Activated naive CD4-positive, alpha-beta T cell treated with anti-CD3 and anti-CD28 coated beads, Interleukin-2, amount 10 ng/mL, durations not matched to agents 7 days and 5 days (primary cell): ENCODE measurements around the gene USP11.

Experiments used
- CTCF ChIA-PET: fragments of 350-600 bp; sonication (Branson Sonifier 250); formaldehyde crosslinking; loops from one replicate; lab custom pipeline; 2021; ENCODE audit warnings: antibody characterized with exemption; lab: Charles Lee
- DNase-seq: peaks from one replicate; pipeline ENCODE4 v3.0.0-alpha.2; 2020
- H3K27ac Mint-ChIP-seq: one replicate; pipeline ENCODE4 v1.8.0; 2021; ENCODE audit warnings: mild to moderate bottlenecking, moderate library complexity, mixed read lengths
- H3K27me3 Mint-ChIP-seq: one replicate; pipeline ENCODE4 v1.8.0; 2021; ENCODE audit warnings: mild to moderate bottlenecking, mixed read lengths
- H3K36me3 Mint-ChIP-seq: one replicate; pipeline ENCODE4 v1.8.0; 2021; ENCODE audit warnings: mixed read lengths
- H3K4me1 Mint-ChIP-seq: one replicate; pipeline ENCODE4 v1.8.0; 2021; ENCODE audit warnings: mixed read lengths
- H3K4me3 Mint-ChIP-seq: one replicate; pipeline ENCODE4 v1.8.0; 2021; ENCODE audit warnings: mild to moderate bottlenecking, moderate library complexity, mixed read lengths
- H3K9me3 Mint-ChIP-seq: one replicate; pipeline ENCODE4 v1.8.0; 2021; ENCODE audit warnings: mixed read lengths

Gene USP11

DNA sequence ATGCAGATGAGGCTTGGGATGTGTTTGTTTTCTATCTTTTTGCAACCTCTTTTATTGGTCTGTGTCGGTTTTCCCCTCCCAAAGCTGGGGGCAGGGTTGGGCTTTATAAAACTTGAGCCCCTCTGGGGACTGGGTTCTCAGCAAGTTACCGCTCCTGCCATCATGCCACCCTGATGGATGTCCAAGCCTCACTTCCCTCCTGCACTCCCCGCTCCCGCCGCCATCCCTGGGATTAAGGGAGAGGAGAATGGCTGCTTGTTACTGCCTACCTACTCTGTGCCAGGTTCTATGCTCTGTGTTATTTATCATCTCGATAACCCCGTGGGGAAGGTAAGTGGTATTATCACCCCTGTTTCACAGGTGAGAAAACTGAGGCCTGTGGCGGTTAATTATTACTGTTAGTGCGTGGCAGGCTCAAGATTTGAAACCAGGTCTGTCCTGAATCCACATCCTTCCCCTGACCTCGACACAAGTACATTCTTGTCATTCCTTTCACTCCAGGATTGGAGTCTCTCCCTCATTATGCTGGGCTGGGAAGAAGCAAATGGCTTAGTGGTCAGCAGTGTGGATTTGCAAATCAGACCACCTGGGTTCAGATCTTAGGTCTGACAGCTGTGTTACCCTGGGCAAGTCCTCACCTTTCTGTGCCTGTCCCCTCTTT is 34.7 kb upstream of the USP11 start:
- Mint-ChIP-seq H3K4me3 (no peak overlapping the region), H3K9me3 (no peaks in the 10 kb centered on the region), H3K27ac (no peak overlapping the region), H3K4me1 (peaks cover 41% of the 10 kb centered on the region), H3K36me3 (peaks cover 51% of the 10 kb centered on the region), H3K27me3 (no peaks in the 10 kb centered on the region)
- DNase-seq = no peak
- CTCF ChIA-PET = no interaction called here

DNA sequence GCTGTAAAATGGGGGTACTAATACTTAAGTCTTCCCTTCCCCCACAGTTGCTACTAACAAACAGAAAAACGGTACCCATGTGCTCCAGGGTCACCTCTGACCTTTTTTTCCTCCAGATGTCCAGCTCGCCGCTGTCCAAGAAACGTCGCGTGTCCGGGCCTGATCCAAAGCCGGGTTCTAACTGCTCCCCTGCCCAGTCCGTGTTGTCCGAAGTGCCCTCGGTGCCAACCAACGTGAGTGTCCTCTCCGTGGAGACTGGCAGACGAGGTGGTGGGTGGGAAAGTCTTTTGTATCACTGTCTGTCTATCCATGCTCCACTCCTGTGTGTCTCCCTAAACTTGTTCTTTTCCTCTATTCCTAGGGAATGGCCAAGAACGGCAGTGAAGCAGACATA is 34.1 kb upstream of the USP11 start:
- peaks cover 53% of the 10 kb centered on the region for H3K36me3 Mint-ChIP-seq
- H3K4me3 Mint-ChIP-seq = no peak overlapping the region
- DNase-seq = no peak
- H3K9me3 Mint-ChIP-seq = no peaks in the 10 kb centered on the region
- no peak overlapping the region for H3K27ac Mint-ChIP-seq
- H3K27me3 Mint-ChIP-seq = no peaks in the 10 kb centered on the region
- H3K4me1 Mint-ChIP-seq = peaks cover 37% of the 10 kb centered on the region
- CTCF ChIA-PET = no interaction called here

DNA sequence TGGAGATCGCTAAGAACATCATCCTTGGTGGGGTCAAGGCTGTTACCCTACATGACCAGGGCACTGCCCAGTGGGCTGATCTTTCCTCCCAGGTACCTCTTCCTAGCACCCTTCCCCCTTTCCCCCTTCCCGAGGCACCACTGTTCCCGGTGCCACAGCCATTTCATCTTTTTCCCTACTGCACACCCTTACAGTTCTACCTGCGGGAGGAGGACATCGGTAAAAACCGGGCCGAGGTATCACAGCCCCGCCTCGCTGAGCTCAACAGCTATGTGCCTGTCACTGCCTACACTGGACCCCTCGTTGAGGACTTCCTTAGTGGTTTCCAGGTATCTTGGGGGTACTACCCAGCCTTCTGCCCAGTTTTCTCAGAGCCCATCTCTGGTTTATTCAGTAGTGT is 33.5 kb upstream of the USP11 start:
- no peak overlapping the region for H3K4me3 Mint-ChIP-seq
- no peaks in the 10 kb centered on the region for H3K9me3 Mint-ChIP-seq
- DNase-seq = no peak
- no peaks in the 10 kb centered on the region for H3K27me3 Mint-ChIP-seq
- H3K27ac Mint-ChIP-seq = no peak overlapping the region
- CTCF ChIA-PET = no interaction called here
- H3K36me3 Mint-ChIP-seq = peaks cover 53% of the 10 kb centered on the region
- peaks cover 37% of the 10 kb centered on the region for H3K4me1 Mint-ChIP-seq

DNA sequence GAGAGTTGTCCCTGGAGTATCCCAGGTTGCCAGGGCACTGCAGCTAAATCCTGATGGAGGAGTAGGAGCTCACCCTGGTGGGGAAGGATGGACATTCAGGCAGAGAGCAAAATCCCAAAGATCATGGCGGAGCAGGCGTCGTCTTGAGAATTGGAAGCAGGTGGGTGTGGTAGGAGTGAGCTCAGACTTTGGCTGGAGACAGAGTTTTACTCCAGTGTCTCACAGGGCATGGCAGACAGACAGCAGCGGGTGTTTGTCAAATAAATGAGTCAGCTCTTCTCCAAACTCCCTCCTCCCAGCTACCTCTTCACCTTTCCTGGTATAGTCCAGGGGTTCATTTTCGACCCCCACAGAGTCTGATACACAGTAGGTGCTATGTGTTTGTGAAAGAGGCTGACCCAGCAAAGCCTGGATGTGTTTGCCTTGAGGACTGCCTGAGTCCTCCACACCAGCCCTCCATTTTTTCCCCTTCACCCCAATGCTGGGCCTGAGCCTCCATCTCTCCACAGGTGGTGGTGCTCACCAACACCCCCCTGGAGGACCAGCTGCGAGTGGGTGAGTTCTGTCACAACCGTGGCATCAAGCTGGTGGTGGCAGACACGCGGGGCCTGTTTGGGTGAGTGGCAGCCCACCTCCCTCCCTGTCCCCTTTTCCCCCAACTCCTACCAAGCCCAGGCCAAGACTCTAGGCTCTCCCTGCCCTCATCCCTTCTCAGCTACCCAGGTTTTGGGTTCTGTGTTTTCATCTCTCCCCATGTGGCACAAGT is 32.2 kb upstream of the USP11 start:
- H3K27ac Mint-ChIP-seq = no peak overlapping the region
- no peaks in the 10 kb centered on the region for H3K27me3 Mint-ChIP-seq
- H3K4me1 Mint-ChIP-seq = peaks cover 26% of the 10 kb centered on the region
- no peak overlapping the region for H3K4me3 Mint-ChIP-seq
- no peak for DNase-seq
- peaks cover 54% of the 10 kb centered on the region for H3K36me3 Mint-ChIP-seq
- no peaks in the 10 kb centered on the region for H3K9me3 Mint-ChIP-seq
- CTCF ChIA-PET = no interaction called here

DNA sequence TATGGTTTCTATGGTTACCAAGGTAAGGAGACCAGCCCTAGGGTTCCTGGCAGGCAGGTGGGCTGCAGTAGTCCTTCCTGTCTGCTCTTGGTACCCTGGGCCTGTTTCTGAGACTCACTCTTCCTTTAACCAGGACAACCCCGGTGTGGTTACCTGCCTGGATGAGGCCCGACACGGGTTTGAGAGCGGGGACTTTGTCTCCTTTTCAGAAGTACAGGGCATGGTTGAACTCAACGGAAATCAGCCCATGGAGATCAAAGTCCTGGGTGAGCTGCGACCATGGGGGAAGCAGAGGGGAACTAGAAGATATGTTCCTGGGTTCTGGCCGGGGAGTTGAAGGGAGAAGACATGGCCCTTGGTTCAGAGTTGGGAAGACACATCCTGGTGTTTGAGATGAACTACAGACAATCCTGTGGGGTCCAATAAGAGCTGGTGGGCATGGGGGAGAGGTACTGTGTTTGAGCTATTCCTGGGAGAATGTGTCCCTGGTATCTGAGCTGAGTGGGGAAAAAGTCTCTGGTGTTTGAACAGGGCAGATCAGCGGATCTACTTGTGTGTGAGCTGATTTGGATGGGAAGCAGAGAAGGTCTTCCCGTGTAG is 31.4 kb upstream of the USP11 start:
- CTCF ChIA-PET = no interaction called here
- Mint-ChIP-seq H3K27ac (no peak overlapping the region), H3K9me3 (no peaks in the 10 kb centered on the region), H3K4me3 (no peak overlapping the region), H3K36me3 (peaks cover 48% of the 10 kb centered on the region), H3K4me1 (peaks cover 17% of the 10 kb centered on the region), H3K27me3 (no peaks in the 10 kb centered on the region)
- no peak for DNase-seq

DNA sequence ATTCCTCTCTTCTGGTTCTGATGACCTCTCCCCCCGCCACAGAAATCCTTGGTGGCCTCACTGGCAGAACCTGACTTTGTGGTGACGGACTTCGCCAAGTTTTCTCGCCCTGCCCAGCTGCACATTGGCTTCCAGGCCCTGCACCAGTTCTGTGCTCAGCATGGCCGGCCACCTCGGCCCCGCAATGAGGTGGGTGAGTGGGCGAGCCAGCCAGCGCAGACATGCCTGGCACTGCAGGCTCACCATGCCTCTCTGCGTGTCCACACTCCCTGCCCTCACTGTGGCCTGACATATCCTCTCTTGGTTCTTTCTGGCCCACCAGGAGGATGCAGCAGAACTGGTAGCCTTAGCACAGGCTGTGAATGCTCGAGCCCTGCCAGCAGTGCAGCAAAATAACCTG is 30.5 kb upstream of the USP11 start:
- H3K27ac Mint-ChIP-seq = no peak overlapping the region
- DNase-seq = no peak
- CTCF ChIA-PET = no interaction called here
- peaks cover 9% of the 10 kb centered on the region for H3K4me1 Mint-ChIP-seq
- H3K9me3 Mint-ChIP-seq = no peaks in the 10 kb centered on the region
- H3K4me3 Mint-ChIP-seq = no peak overlapping the region
- H3K36me3 Mint-ChIP-seq = peaks cover 52% of the 10 kb centered on the region
- H3K27me3 Mint-ChIP-seq = no peaks in the 10 kb centered on the region

DNA sequence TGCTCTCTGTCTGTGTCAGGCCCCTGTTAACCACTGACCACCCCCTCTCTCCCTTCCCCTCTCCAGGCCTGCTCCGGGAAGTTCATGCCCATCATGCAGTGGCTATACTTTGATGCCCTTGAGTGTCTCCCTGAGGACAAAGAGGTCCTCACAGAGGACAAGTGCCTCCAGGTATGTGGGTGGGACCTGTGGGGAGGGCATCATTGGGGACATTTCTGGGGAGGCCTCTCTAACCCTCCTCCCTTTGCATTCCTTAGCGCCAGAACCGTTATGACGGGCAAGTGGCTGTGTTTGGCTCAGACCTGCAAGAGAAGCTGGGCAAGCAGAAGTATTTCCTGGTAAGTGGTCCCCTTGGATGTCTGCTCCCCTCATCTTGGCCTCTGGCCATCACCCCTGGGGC is 29.9 kb upstream of the USP11 start:
- peaks cover 52% of the 10 kb centered on the region for H3K36me3 Mint-ChIP-seq
- H3K27ac Mint-ChIP-seq = no peak overlapping the region
- H3K27me3 Mint-ChIP-seq = no peaks in the 10 kb centered on the region
- no peak overlapping the region for H3K4me3 Mint-ChIP-seq
- peaks cover 3% of the 10 kb centered on the region for H3K4me1 Mint-ChIP-seq
- no peak for DNase-seq
- CTCF ChIA-PET = no interaction called here
- no peaks in the 10 kb centered on the region for H3K9me3 Mint-ChIP-seq

DNA sequence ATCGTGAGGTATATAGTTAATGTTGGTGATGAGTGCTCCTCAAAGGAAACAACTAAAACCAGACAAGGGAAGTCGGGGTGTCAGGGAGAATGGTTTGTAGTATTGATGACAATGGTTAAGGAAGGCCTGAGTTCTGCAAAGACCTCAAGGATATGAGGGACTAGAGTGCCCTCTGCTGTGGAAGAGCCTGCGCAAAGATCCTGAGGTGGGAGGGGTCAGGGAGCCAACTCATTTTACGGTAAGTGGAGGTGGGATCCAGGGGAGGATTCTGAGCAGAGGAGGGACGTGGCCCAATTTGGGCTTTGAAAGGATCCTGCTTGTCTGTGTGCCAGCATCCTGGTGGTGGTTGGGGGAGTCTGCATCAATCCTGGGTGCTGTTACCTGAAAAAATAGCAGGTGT is 27.8 kb upstream of the USP11 start:
- Mint-ChIP-seq H3K36me3 (peaks cover 45% of the 10 kb centered on the region), H3K4me3 (no peak overlapping the region), H3K9me3 (no peaks in the 10 kb centered on the region), H3K27me3 (no peaks in the 10 kb centered on the region), H3K27ac (no peak overlapping the region), H3K4me1 (no peaks in the 10 kb centered on the region)
- no peak for DNase-seq
- CTCF ChIA-PET = no interaction called here

DNA sequence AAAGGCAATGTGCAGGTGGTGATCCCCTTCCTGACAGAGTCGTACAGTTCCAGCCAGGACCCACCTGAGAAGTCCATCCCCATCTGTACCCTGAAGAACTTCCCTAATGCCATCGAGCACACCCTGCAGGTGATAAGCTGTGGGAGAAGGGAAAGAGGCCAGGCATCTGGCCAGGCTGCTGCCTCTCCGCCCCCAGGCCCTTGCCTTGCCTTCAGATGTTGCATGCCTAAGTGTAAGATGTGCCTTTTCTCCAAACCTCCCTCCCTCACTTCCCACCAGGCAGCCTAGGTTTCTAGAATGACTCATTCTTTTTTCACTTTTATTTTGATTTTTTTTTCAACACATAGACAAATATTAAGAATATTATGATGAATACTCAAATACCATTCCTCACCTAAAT is 26.5 kb upstream of the USP11 start:
- no peak for DNase-seq
- Mint-ChIP-seq H3K27ac (no peak overlapping the region), H3K36me3 (peaks cover 42% of the 10 kb centered on the region), H3K9me3 (no peaks in the 10 kb centered on the region), H3K4me1 (no peaks in the 10 kb centered on the region), H3K4me3 (no peak overlapping the region), H3K27me3 (no peaks in the 10 kb centered on the region)
- CTCF ChIA-PET = interaction anchor here (1.9 kb wide), 1 partner anchor 179 kb away, joined by 4 read pairs; no protein-coding TSS in a partner anchor

DNA sequence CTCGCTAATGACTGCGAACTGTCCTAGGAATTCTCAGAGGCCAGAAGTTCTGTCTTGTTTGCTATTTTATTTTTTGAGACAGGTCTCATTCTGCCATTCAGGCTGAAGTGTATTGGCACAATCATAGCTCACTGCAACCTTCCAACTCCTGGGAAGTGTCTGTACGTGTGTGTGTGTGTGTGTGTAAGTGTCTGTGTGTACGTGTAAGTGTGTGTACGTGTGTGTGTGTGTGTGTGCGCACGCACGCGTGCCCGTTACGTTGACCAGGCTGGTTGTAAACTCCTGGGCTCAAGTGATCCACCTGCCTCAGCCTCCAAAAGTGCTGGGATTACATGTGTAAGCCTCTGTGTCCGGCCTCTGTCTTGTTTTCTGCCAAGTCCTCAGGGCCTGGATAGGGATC is 24.7 kb upstream of the USP11 start:
- Mint-ChIP-seq H3K36me3 (peaks cover 45% of the 10 kb centered on the region), H3K4me1 (no peaks in the 10 kb centered on the region), H3K4me3 (no peak overlapping the region), H3K27me3 (no peaks in the 10 kb centered on the region), H3K9me3 (no peaks in the 10 kb centered on the region), H3K27ac (no peak overlapping the region)
- DNase-seq = no peak
- CTCF ChIA-PET = interaction anchor here (1.9 kb wide), 1 partner anchor 177 kb away, joined by 4 read pairs; no protein-coding TSS in a partner anchor

DNA sequence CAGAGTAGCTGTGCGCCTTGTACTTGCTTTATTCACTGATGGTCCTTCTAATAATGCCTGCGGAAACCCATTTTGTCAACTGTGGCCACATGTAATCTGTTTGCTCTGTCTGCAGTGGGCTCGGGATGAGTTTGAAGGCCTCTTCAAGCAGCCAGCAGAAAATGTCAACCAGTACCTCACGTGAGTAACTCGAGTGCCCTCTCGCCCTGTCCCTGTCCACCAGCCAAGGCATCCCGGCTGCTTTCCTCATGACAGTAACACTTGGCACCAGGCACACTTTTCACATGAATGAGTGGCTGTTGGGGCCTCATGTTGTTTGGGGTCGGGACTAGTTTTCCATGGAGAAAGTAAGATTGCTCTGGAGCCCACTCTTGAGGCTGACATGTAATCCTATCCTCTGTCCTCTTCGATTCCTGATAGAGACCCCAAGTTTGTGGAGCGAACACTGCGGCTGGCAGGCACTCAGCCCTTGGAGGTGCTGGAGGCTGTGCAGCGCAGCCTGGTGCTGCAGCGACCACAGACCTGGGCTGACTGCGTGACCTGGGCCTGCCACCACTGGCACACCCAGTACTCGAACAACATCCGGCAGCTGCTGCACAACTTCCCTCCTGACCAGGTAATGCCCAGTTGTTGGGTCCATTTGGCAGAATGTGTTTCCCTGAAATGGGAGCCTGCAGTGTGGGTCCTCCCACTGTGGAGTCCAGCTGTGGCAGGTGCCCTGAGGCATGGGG is 23.1 kb upstream of the USP11 start:
- H3K4me3 Mint-ChIP-seq = no peak overlapping the region
- no peaks in the 10 kb centered on the region for H3K27me3 Mint-ChIP-seq
- no peak overlapping the region for H3K27ac Mint-ChIP-seq
- no peak for DNase-seq
- H3K36me3 Mint-ChIP-seq = peaks cover 47% of the 10 kb centered on the region
- H3K4me1 Mint-ChIP-seq = peaks cover 2% of the 10 kb centered on the region
- CTCF ChIA-PET = no interaction called here
- no peaks in the 10 kb centered on the region for H3K9me3 Mint-ChIP-seq

DNA sequence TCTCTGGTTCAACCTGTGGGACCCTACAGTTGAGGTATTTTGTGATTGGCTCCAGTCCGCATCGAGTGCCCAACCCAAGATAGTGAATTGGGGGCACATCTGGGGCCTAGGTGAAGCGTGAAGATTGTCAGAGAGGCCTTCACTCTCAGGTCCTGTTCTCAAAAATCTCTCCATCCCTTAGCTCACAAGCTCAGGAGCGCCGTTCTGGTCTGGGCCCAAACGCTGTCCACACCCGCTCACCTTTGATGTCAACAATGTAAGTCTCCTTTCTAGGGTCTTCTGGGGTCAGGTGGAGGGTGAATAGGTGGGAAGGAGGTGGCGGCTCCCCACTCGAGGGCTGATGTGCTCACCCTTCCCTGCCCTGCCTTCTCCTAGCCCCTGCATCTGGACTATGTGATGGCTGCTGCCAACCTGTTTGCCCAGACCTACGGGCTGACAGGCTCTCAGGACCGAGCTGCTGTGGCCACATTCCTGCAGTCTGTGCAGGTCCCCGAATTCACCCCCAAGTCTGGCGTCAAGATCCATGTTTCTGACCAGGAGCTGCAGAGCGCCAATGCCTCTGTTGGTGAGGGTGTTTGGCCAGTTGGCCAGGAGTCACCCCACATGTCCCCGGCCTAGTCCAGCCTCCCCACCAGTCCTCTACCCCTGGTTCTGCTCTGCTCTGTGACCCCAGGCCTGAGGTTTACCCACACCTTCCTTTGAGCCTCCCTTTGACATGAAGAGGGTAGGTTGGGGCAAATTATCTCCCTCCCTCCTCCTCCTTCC is 22.0 kb upstream of the USP11 start:
- H3K27ac Mint-ChIP-seq = no peak overlapping the region
- H3K27me3 Mint-ChIP-seq = no peaks in the 10 kb centered on the region
- H3K9me3 Mint-ChIP-seq = no peaks in the 10 kb centered on the region
- CTCF ChIA-PET = no interaction called here
- peaks cover 2% of the 10 kb centered on the region for H3K4me1 Mint-ChIP-seq
- DNase-seq = no peak
- peaks cover 52% of the 10 kb centered on the region for H3K36me3 Mint-ChIP-seq
- H3K4me3 Mint-ChIP-seq = no peak overlapping the region

DNA sequence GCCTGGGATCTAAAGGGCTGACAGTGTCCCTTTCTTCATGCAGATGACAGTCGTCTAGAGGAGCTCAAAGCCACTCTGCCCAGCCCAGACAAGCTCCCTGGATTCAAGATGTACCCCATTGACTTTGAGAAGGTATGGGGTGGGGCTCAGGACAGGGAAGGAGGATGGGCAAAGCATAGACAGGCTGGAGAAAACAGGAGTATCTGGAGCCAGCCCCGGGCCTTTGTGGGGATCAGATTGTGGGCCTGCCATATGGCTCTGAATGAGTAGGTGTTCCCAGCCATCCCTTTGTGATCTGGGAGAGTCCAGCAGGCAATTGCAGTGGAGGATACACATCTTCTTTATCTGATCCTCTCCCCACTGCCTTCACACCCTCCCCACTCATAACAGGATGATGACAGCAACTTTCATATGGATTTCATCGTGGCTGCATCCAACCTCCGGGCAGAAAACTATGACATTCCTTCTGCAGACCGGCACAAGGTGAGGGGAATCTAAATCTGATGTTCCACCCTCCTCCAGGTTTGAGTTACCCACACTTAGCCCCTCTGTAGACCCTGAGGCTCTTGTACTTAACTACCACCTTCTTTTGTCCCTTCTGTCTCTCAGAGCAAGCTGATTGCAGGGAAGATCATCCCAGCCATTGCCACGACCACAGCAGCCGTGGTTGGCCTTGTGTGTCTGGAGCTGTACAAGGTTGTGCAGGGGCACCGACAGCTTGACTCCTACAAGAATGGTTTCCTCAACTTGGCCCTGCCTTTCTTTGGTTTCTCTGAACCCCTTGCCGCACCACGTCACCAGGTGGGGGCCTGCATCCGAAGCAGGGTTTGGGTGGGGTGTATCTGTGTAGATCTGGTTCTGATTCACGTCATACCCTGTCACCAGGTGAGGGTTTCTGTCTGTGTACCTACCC is 20.2 kb upstream of the USP11 start:
- no peaks in the 10 kb centered on the region for H3K9me3 Mint-ChIP-seq

More for the DNA sequence above, 20.2 kb upstream of the USP11 start:
- H3K36me3 Mint-ChIP-seq = peaks cover 46% of the 10 kb centered on the region
- no peaks in the 10 kb centered on the region for H3K27me3 Mint-ChIP-seq
- CTCF ChIA-PET = no interaction called here
- H3K4me3 Mint-ChIP-seq = no peak overlapping the region
- H3K4me1 Mint-ChIP-seq = peaks cover 14% of the 10 kb centered on the region
- no peak for DNase-seq
- peak overlapping the region; percentile 37 for H3K27ac Mint-ChIP-seq
